Fibroblast of lung (primary cell): Measurements from ENCODE around the gene FAM43B.

Experiments
- CTCF ChIP-seq, 2 donors: IDR thresholded peaks in 1 of 2; conservative IDR thresholded peaks in 1 of 2; 1 replicate in 1 of 2; 2 replicates in 1 of 2; pipeline ENCODE4 v1.5.1; 2011 to 2012; ENCODE audit warnings: low read length in 2 of 2, control low read depth in 1 of 2, inconsistent platforms in 1 of 2, low read depth in 1 of 2, mild to moderate bottlenecking in 1 of 2
- EZH2 ChIP-seq: IDR thresholded peaks from 2 replicates; pipeline ENCODE4 v1.5.1; 2012; ENCODE audit warnings: low read length, control low read depth, mild to moderate bottlenecking; ENCODE audit errors: missing control alignments

GRCh38 chr1:20596106-20596505, 43.7 kb downstream of the FAM43B start:
- TF ChIP-seq CTCF (conservative IDR thresholded peaks at IDR 0.05 in 1 of 2, IDR thresholded peaks at IDR 0.05 in 1 of 2; ENCODE audit: low read depth in 1 of 2, low read length in 2 of 2) (no peak), EZH2 (no peak)
